Measurements from ENCODE around the gene ASIP. TPM values are rescaled to one million over a fixed set of nuclear protein-coding genes. Genes with fewer than 3 reads are reported as not detected.
A peak's percentile ranks its signal among the peaks of the same experiment; 100 is the strongest.

ASIP gene
- total and polyA plus RNA-seq, 2 of the 13 experiments (the other 11 are each of a cell fraction or from before 2014, with no cell fraction given) = not detected

GRCh38 chr20:34311118-34312023 is 70.1 kb downstream of the ASIP start (continued):
- peak; percentile 92 for TF ChIP-seq ARID5B (CRISPR knock-in tag; IDR thresholded peaks at IDR 0.05)
- peak; percentile 27 for TF ChIP-seq AGO2 (optimal IDR thresholded peaks at IDR 0.05; ENCODE audit: low read depth, low read length)
- TF ChIP-seq RXRB (CRISPR knock-in tag; IDR thresholded peaks at IDR 0.05; ENCODE audit: borderline replicate concordance) = peak; percentile 94
- peak; percentile 94 for TF ChIP-seq MIER3 (CRISPR knock-in tag; IDR thresholded peaks at IDR 0.05; ENCODE audit: borderline replicate concordance)
- peak; percentile 97 for TF ChIP-seq HOXD1 (CRISPR knock-in tag; IDR thresholded peaks at IDR 0.05)
- no peak; the same call in 1 of the 2 replicates for TF ChIP-seq ZNF639 (CRISPR knock-in tag; conservative IDR thresholded peaks at IDR 0.05)
- TF ChIP-seq EHMT2 (IDR thresholded peaks at IDR 0.05; ENCODE audit: borderline replicate concordance, low read depth, low read length) = no peak
- TF ChIP-seq PCBP2 (optimal IDR thresholded peaks at IDR 0.05; ENCODE audit: low read depth, low read length, poor library complexity, severe bottlenecking) = no peak
- TF ChIP-seq XRCC5 (optimal IDR thresholded peaks at IDR 0.05; ENCODE audit: low read length) = peak; percentile 88
- TF ChIP-seq FOXO4 (CRISPR knock-in tag; conservative IDR thresholded peaks at IDR 0.05) = 0 out of 2 replicates have a peak, but pooled peaks have one; percentile 6
- TF ChIP-seq AHDC1 (CRISPR knock-in tag; IDR thresholded peaks at IDR 0.05; ENCODE audit: borderline replicate concordance) = peak; percentile 87
- TF ChIP-seq ZNF597 (CRISPR knock-in tag; IDR thresholded peaks at IDR 0.05) = no peak
- peak; percentile 33; the same call in 1 of the 2 replicates for TF ChIP-seq FOXC1 (CRISPR knock-in tag; IDR thresholded peaks at IDR 0.05; ENCODE audit: borderline replicate concordance)

All from HepG2 (cell line).